Kidney (tissue), 14 donors: ENCODE measurements around the gene FAM78B. TPM values are rescaled to one million over a fixed set of nuclear protein-coding genes. Genes with fewer than 3 reads are reported as not detected.

ENCODE experiments used
- DNase-seq, 5 donors: peaks; one replicate each; pipeline ENCODE4 v3.0.0-alpha.2; 2013 to 2020
- FAIRE-seq: peaks from 2 replicates; lab custom pipeline; 2012; peaks lifted over from hg19 to GRCh38; lab: Jason Lieb, UNC
- H3K27ac ChIP-seq, 2 donors: one replicate each; pipeline ENCODE4 v1.7.0; 2013; ENCODE audit warnings: low read depth in 2 of 2, low read length in 2 of 2, inconsistent platforms in 1 of 2
- H3K27me3 ChIP-seq: one replicate; pipeline ENCODE4 v1.7.1; 2013; ENCODE audit warnings: low read length, inconsistent platforms; ENCODE audit not compliant: control insufficient read depth, insufficient read depth
- H3K36me3 ChIP-seq, 3 donors: one replicate each; pipeline versions ENCODE4 v1.7.0 to v1.7.1; 2013; ENCODE audit warnings: low read length in 3 of 3, control low read depth in 1 of 3, inconsistent platforms in 1 of 3; ENCODE audit not compliant: insufficient read depth in 3 of 3, control insufficient read depth in 2 of 3
- H3K4me1 ChIP-seq, 3 donors: one replicate each; pipeline versions ENCODE4 v1.7.0 to v1.7.1; 2013; ENCODE audit warnings: low read length in 3 of 3, inconsistent platforms in 1 of 3, low read depth in 1 of 3; ENCODE audit not compliant: control insufficient read depth in 2 of 3, insufficient read depth in 2 of 3
- H3K4me3 ChIP-seq, 3 donors: one replicate each; pipeline versions ENCODE4 v1.7.0 to v1.8.1; 2013; ENCODE audit warnings: low read length in 3 of 3, control low read depth in 1 of 3, inconsistent platforms in 1 of 3
- H3K9ac ChIP-seq, 3 donors: one replicate each; pipeline versions ENCODE4 v1.7.0 to v1.7.1; 2013; ENCODE audit warnings: low read length in 3 of 3, control low read depth in 1 of 3, inconsistent platforms in 1 of 3
- H3K9me3 ChIP-seq, 3 donors: one replicate each; pipeline versions ENCODE4 v1.7.0 to v1.7.1; 2013; ENCODE audit warnings: low read length in 3 of 3, control low read depth in 1 of 3, inconsistent platforms in 1 of 3; ENCODE audit not compliant: control insufficient read depth in 2 of 3, insufficient read depth in 1 of 3
- CTCF ChIP-seq: IDR thresholded peaks from 3 replicates; pipeline ENCODE4 v1.5.1; 2012; ENCODE audit warnings: mild to moderate bottlenecking, moderate library complexity, borderline replicate concordance; ENCODE audit not compliant: insufficient read depth; ENCODE audit errors: extremely low read depth
- intact Hi-C: fragments of 100-400 bp; cut with DNase I; formaldehyde crosslinking; loops from one replicate; pipeline ENCODE4 v1.11.1; 2022
- polyA plus RNA-seq: library from polyadenylated mRNA; stranded (reverse); fragments of 350-450 nt; fragmentation: Illumina TruSeq; extraction: RNeasy Lipid Tissue Mini Kit (QIAGEN cat#74804); gene quantifications from one replicate; pipeline ENCODE4 v1.2.3, GENCODE V29; 2014; ENCODE audit warnings: low read depth, low replicate concordance; ENCODE audit not compliant: insufficient read depth
- total RNA-seq: library from RNA; stranded (reverse); fragmentation: NEBNext Ultra II Directional; extraction: Animal tissue kit (Norgen Biotek cat#: 25700); gene quantifications from one replicate; pipeline ENCODE4 v1.2.1, GENCODE V29; 2021
- donor health status: control.
- donor health status: control.
- donor health status: control.
- donor health status: control.
- donor health status: control.
- donor health status: DM: yes; HTN: yes; CAD: no.
- donor health status: Normal renal cell carcinoma (clear cell type).

Gene FAM78B
- total and polyA plus RNA-seq, 2 donors from 2014 or later: 1.4 TPM

GRCh38 chr1:166114419-166114818 lies 52.4 kb downstream of the FAM78B start:
- FAIRE-seq (no peak), DNase-seq (no peak)
- Histone ChIP-seq H3K27me3 (no peaks in the 10 kb centered on the region), H3K4me1 (peaks cover 0 to 12% (median 4%) of the 10 kb centered on the region in 3 donors), H3K27ac (no peak overlapping the region), H3K4me3 (no peak overlapping the region), H3K9me3 (no peaks in the 10 kb centered on the region), H3K9ac (no peak overlapping the region), H3K36me3 (no peaks in the 10 kb centered on the region)
- no peak for TF ChIP-seq CTCF
- intact Hi-C loops: no loop called here

GRCh38 chr1:166113630-166114029 lies 53.2 kb downstream of the FAM78B start:
- no peak for TF ChIP-seq CTCF

GRCh38 chr1:166113031-166113430 lies 53.8 kb downstream of the FAM78B start:
- intact Hi-C loops: no loop called here
- H3K4me1 ChIP-seq: peaks cover 0 to 12% (median 4%) of the 10 kb centered on the region in 3 donors
- no peak overlapping the region for H3K4me3 ChIP-seq
- no peak overlapping the region for H3K9ac ChIP-seq
- DNase-seq (no peak), FAIRE-seq (no peak)
- H3K27ac ChIP-seq: no peak overlapping the region
- TF ChIP-seq CTCF: no peak
- no peaks in the 10 kb centered on the region for H3K9me3 ChIP-seq
- H3K27me3 ChIP-seq: no peaks in the 10 kb centered on the region
- no peaks in the 10 kb centered on the region for H3K36me3 ChIP-seq

More at GRCh38 chr1:166113630-166114029, 53.2 kb downstream of the FAM78B start:
- Histone ChIP-seq H3K36me3 (no peaks in the 10 kb centered on the region), H3K27ac (no peak overlapping the region), H3K27me3 (no peaks in the 10 kb centered on the region), H3K4me3 (no peak overlapping the region), H3K4me1 (peaks cover 0 to 12% (median 4%) of the 10 kb centered on the region in 3 donors), H3K9ac (no peak overlapping the region), H3K9me3 (no peaks in the 10 kb centered on the region)
- FAIRE-seq (no peak), DNase-seq (no peak)
- intact Hi-C loops: no loop called here

GRCh38 chr1:166112425-166112824 lies 54.4 kb downstream of the FAM78B start:
- FAIRE-seq: no peak
- TF ChIP-seq CTCF: no peak
- no peak overlapping the region for H3K4me3 ChIP-seq
- intact Hi-C loops: no loop called here
- no peak for DNase-seq
- no peak overlapping the region for H3K9ac ChIP-seq
- H3K27ac ChIP-seq: no peak overlapping the region
- no peaks in the 10 kb centered on the region for H3K36me3 ChIP-seq
- no peaks in the 10 kb centered on the region for H3K27me3 ChIP-seq
- no peaks in the 10 kb centered on the region for H3K9me3 ChIP-seq
- H3K4me1 ChIP-seq: peaks cover 0 to 12% (median 4%) of the 10 kb centered on the region in 3 donors
